H9 (cell line): ENCODE data around the gene TRABD2B. TPM values are rescaled to one million over a fixed set of nuclear protein-coding genes. Genes with fewer than 3 reads are reported as not detected.

Experiments used
- DNase-seq: peaks from one replicate; pipeline ENCODE4 v3.0.0-alpha.2; 2017
- H2AFZ ChIP-seq: one replicate; pipeline ENCODE4 v1.6.1; 2013; ENCODE audit warnings: mild to moderate bottlenecking, low read length, control low read depth, moderate library complexity
- H2AK5ac ChIP-seq: 2 replicates; pipeline ENCODE4 v1.6.1; 2013; ENCODE audit warnings: low read length, control low read depth, mixed read lengths; ENCODE audit not compliant: insufficient read length
- H2BK120ac ChIP-seq: one replicate; pipeline ENCODE4 v1.6.1; 2013; ENCODE audit warnings: low read depth, mild to moderate bottlenecking, low read length, control low read depth, inconsistent platforms; ENCODE audit not compliant: poor library complexity, severe bottlenecking
- H2BK12ac ChIP-seq: 2 replicates; pipeline ENCODE4 v1.6.1; 2013; ENCODE audit warnings: low read length, control low read depth, mixed read lengths, low read depth; ENCODE audit not compliant: insufficient read length
- H2BK15ac ChIP-seq: 2 replicates; pipeline ENCODE4 v1.6.1; 2013; ENCODE audit warnings: low read depth, low read length, control low read depth
- H2BK20ac ChIP-seq: one replicate; pipeline ENCODE4 v1.6.1; 2013; ENCODE audit warnings: low read depth, mild to moderate bottlenecking, low read length, control low read depth, inconsistent platforms; ENCODE audit not compliant: poor library complexity, severe bottlenecking
- H2BK5ac ChIP-seq: 2 replicates; pipeline ENCODE4 v1.6.1; 2013; ENCODE audit warnings: low read length, control low read depth, mixed read lengths; ENCODE audit not compliant: insufficient read length
- H3K14ac ChIP-seq: 2 replicates; pipeline ENCODE4 v1.6.1; 2013; ENCODE audit warnings: low read length, control low read depth; ENCODE audit not compliant: insufficient read depth
- H3K18ac ChIP-seq: 2 replicates; pipeline ENCODE4 v1.6.1; 2013; ENCODE audit warnings: low read depth, mild to moderate bottlenecking, mixed read lengths, low read length, control low read depth; ENCODE audit not compliant: insufficient read length
- H3K23ac ChIP-seq: 2 replicates; pipeline ENCODE4 v1.6.1; 2013; ENCODE audit warnings: low read length, control low read depth, mixed read lengths, low read depth; ENCODE audit not compliant: insufficient read length
- H3K23me2 ChIP-seq: 2 replicates; pipeline ENCODE4 v1.6.1; 2013; ENCODE audit warnings: low read depth, mild to moderate bottlenecking, mixed read lengths, low read length, control low read depth; ENCODE audit not compliant: insufficient read length, poor library complexity, severe bottlenecking
- H3K27ac ChIP-seq: 2 replicates; pipeline ENCODE4 v1.5.1; 2013; ENCODE audit warnings: low read length, control low read depth, mixed read lengths, low read depth; ENCODE audit not compliant: insufficient read length
- H3K27me3 ChIP-seq: 2 replicates; pipeline ENCODE4 v1.6.1; 2013; ENCODE audit warnings: low read length, control low read depth, inconsistent platforms; ENCODE audit not compliant: insufficient read depth
- H3K4ac ChIP-seq: 2 replicates; pipeline ENCODE4 v1.6.1; 2013; ENCODE audit warnings: low read depth, mild to moderate bottlenecking, control low read depth, inconsistent platforms, low read length, moderate library complexity
- H3K4me1 ChIP-seq: 2 replicates; pipeline ENCODE4 v1.6.1; 2013; ENCODE audit warnings: low read length, control low read depth, inconsistent platforms; ENCODE audit not compliant: insufficient read depth
- H3K4me2 ChIP-seq: 2 replicates; pipeline ENCODE4 v1.6.1; 2013; ENCODE audit warnings: low read length, control low read depth, mixed read lengths; ENCODE audit not compliant: insufficient read length, insufficient read depth
- H3K56ac ChIP-seq: 2 replicates; pipeline ENCODE4 v1.6.1; 2013; ENCODE audit warnings: low read depth, mild to moderate bottlenecking, mixed read lengths, low read length, control low read depth; ENCODE audit not compliant: insufficient read length
- H3K79me1 ChIP-seq: 2 replicates; pipeline ENCODE4 v1.6.1; 2013; ENCODE audit warnings: low read depth, mild to moderate bottlenecking, moderate library complexity, low read length, control low read depth, inconsistent platforms; ENCODE audit not compliant: insufficient read depth, poor library complexity, severe bottlenecking
- H3K79me2 ChIP-seq: 2 replicates; pipeline ENCODE4 v1.6.1; 2013; ENCODE audit warnings: low read length, control low read depth, inconsistent platforms; ENCODE audit not compliant: insufficient read depth
- H3K9ac ChIP-seq: 2 replicates; pipeline ENCODE4 v1.6.1; 2013; ENCODE audit warnings: low read length, control low read depth, mixed read lengths; ENCODE audit not compliant: insufficient read length; ENCODE audit errors: extremely low read depth
- H3K9me3 ChIP-seq: one replicate; pipeline ENCODE4 v1.6.1; 2013; ENCODE audit warnings: low read depth, low read length, inconsistent platforms; ENCODE audit not compliant: control insufficient read depth
- H3T11ph ChIP-seq: one replicate; pipeline ENCODE4 v1.6.1; 2013; ENCODE audit warnings: mild to moderate bottlenecking, low read length, control low read depth, inconsistent platforms
- H4K20me1 ChIP-seq: one replicate; pipeline ENCODE4 v1.6.1; 2013; ENCODE audit not compliant: control insufficient read depth, insufficient read length, insufficient read depth
- H4K5ac ChIP-seq: 2 replicates; pipeline ENCODE4 v1.6.1; 2013; ENCODE audit warnings: low read depth, mild to moderate bottlenecking, mixed read lengths, low read length, control low read depth; ENCODE audit not compliant: insufficient read length
- H4K8ac ChIP-seq: replicated peaks from 2 replicates; pipeline ENCODE4 v1.6.1; 2013; ENCODE audit warnings: low read length, control low read depth, mixed read lengths, low read depth; ENCODE audit not compliant: insufficient read length
- H4K91ac ChIP-seq: 2 replicates; pipeline ENCODE4 v1.6.1; 2013; ENCODE audit warnings: low read depth, mild to moderate bottlenecking, moderate library complexity, mixed read lengths, low read length, control low read depth; ENCODE audit not compliant: insufficient read length
- H3K27ac Mint-ChIP-seq, 3 experiments: 2 replicates in 2 of 3; 3 replicates in 1 of 3; pipeline ENCODE4 v1.8.0; 2020 to 2021; ENCODE audit warnings: mixed read lengths in 3 of 3, mild to moderate bottlenecking in 1 of 3, moderate library complexity in 1 of 3
- H3K27me3 Mint-ChIP-seq: 2 replicates; pipeline ENCODE4 v1.8.0; 2021; ENCODE audit warnings: low read depth, mild to moderate bottlenecking, moderate library complexity, mixed read lengths
- H3K36me3 Mint-ChIP-seq, 3 experiments: 2 replicates in 2 of 3; 3 replicates in 1 of 3; pipeline ENCODE4 v1.8.0; 2020 to 2021; ENCODE audit warnings: low read depth in 3 of 3, mixed read lengths in 3 of 3; ENCODE audit not compliant: insufficient read depth in 1 of 3
- H3K4me1 Mint-ChIP-seq, 2 experiments: 2 replicates each; pipeline ENCODE4 v1.8.0; 2020; ENCODE audit warnings: mixed read lengths in 2 of 2
- H3K4me3 Mint-ChIP-seq, 2 experiments: 2 replicates in 1 of 2; 3 replicates in 1 of 2; pipeline ENCODE4 v1.8.0; 2020 to 2021; ENCODE audit warnings: mild to moderate bottlenecking in 2 of 2, mixed read lengths in 2 of 2, moderate library complexity in 1 of 2
- H3K9me3 Mint-ChIP-seq, 2 experiments: 2 replicates in 1 of 2; 3 replicates in 1 of 2; pipeline ENCODE4 v1.8.0; 2020; ENCODE audit warnings: mild to moderate bottlenecking in 2 of 2, mixed read lengths in 2 of 2, moderate library complexity in 1 of 2
- WGBS: extraction: QIAGEN DNeasy Blood & Tissue Kit; methylation state at CpG from one replicate; pipeline ENCODE4 v1.1.7; 2013; ENCODE audit warnings: missing lambda C conversion rate, low lambda C conversion rate, mixed read lengths; ENCODE audit not compliant: insufficient read length; ENCODE audit errors: extremely low coverage; 5-methylcytosine and 5-hydroxymethylcytosine counted together
- total RNA-seq: library from RNA; stranded (reverse); gene quantifications from 2 replicates; pipeline ENCODE4 v1.2.1, GENCODE V29; 2021
- TF ChIP-seq, protein P1 (sequence below): fragments of 200-600 bp; sonication (generic); conservative IDR thresholded peaks from 3 replicates; pipeline ENCODE4 v1.8.0; 2021; ENCODE audit warnings: antibody characterized with exemption, mild to moderate bottlenecking

Gene TRABD2B
- total RNA-seq, 1 experiment from 2014 or later = 2.3 TPM

GRCh38 chr1:47968556-47968888, 28.7 kb downstream of the TRABD2B start:
- Histone ChIP-seq H3K14ac (no peak overlapping the region), H3K4ac (no peak overlapping the region), H3K4me2 (no peak overlapping the region), H3K4me1 (no peaks in the 10 kb centered on the region), H2BK12ac (no peak overlapping the region), H3K9me3 (no peaks in the 10 kb centered on the region), H2AK5ac (no peak overlapping the region), H3K56ac (no peak overlapping the region), H4K91ac (no peak overlapping the region), H2BK5ac (no peak overlapping the region), H3T11ph (no peak overlapping the region), H3K9ac (no peak overlapping the region), H2AFZ (no peak overlapping the region), H3K23me2 (no peaks in the 10 kb centered on the region), H4K20me1 (peaks cover 3% of the 10 kb centered on the region), H3K79me1 (no peaks in the 10 kb centered on the region), H4K8ac (no peak overlapping the region), H4K5ac (no peak overlapping the region), H2BK15ac (no peak overlapping the region), H2BK20ac (no peak overlapping the region), H2BK120ac (no peak overlapping the region), H3K27me3 (no peaks in the 10 kb centered on the region), H3K79me2 (no peaks in the 10 kb centered on the region), H3K23ac (no peak overlapping the region), H3K18ac (no peak overlapping the region), H3K27ac (no peak overlapping the region)
- WGBS = no CpG with 5 or more reads among the region's 3 CpGs
- Mint-ChIP-seq H3K4me3 (no peak overlapping the region), H3K4me1 (peaks cover 9 to 12% of the 10 kb centered on the region in 2 experiments), H3K9me3 (no peaks in the 10 kb centered on the region), H3K36me3 (no peaks in the 10 kb centered on the region; a peak in 1 of 7 replicates), H3K27me3 (no peaks in the 10 kb centered on the region), H3K27ac (no peak overlapping the region)
- DNase-seq = no peak
- TF ChIP-seq, protein P1, sequence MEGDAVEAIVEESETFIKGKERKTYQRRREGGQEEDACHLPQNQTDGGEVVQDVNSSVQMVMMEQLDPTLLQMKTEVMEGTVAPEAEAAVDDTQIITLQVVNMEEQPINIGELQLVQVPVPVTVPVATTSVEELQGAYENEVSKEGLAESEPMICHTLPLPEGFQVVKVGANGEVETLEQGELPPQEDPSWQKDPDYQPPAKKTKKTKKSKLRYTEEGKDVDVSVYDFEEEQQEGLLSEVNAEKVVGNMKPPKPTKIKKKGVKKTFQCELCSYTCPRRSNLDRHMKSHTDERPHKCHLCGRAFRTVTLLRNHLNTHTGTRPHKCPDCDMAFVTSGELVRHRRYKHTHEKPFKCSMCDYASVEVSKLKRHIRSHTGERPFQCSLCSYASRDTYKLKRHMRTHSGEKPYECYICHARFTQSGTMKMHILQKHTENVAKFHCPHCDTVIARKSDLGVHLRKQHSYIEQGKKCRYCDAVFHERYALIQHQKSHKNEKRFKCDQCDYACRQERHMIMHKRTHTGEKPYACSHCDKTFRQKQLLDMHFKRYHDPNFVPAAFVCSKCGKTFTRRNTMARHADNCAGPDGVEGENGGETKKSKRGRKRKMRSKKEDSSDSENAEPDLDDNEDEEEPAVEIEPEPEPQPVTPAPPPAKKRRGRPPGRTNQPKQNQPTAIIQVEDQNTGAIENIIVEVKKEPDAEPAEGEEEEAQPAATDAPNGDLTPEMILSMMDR = no peak
